Hematopoietic multipotent progenitor cell treated with erythropoietin and hydrocortisone succinate and interleukin-3 and kit ligand, for 4 days (in vitro differentiated cells): Measurements from ENCODE around the gene MRC1.
A peak's percentile ranks its signal among the peaks of the same experiment; 100 is the strongest.

Source experiments
- DNase-seq: peaks from one replicate; pipeline ENCODE4 v3.0.0-alpha.2; 2015

Gene MRC1

DNA sequence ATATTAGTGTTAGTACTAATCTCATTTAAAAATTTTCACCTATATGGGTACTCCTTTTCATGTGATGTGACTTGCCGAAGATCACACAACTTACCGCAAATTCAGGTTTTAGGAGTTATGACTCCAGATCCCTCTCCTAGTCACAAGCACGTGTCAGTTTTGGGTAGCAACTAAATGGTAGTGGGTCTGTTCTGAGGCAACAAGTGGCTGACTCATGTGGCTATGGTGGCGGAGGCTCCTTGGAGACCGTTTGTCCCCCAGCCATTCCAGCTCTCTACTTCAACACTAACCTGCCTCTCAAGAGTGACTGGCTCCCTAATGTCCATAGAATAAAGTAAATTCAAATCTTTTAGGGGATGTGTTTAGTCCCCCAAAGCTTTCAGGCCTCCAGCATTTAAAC lies 39.5 kb downstream of the MRC1 start:
- no peak for DNase-seq

DNA sequence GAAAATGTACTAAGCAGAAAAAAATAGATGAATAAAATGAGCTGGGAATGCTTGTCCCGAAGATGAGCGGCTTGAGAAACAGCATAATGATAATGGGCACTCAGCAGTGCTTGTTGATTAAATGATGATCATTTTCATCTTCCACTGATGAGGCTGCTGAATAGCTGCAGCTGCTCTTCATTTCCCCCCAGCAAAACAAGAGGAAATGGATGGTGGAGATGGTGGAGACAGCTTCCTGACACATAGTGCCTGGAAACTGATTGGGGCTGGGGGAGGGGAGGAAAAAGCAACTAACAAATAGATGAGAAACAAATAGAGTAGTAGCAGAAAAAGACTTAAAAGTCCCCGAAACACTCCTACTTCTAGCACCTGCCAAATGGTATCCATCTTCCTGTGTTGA lies 41.4 kb downstream of the MRC1 start:
- DNase-seq, result peak; percentile 32

DNA sequence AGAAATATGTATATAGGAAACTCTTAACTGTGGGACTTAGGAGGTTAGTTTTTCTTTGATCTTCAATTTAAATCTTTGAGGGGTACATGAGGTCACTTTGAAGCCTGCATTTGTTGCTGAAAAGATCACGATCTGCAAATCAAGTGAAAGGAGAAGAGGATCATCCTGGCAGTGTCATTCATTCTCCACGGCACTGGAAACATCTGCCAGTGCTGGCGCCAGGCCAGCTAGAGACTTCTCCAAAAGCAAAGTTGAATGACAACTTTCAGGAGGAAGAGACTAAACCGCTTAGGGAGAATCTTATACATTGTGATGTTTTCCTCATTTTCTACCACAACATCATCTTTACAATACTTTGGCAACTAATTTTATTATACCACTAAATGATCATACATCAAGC lies 42.5 kb downstream of the MRC1 start:
- peak; percentile 78 for DNase-seq

- no peak for DNase-seq
Observed at GRCh38 chr10:17854044-17854652, 45.0 kb downstream of the MRC1 start.

DNA sequence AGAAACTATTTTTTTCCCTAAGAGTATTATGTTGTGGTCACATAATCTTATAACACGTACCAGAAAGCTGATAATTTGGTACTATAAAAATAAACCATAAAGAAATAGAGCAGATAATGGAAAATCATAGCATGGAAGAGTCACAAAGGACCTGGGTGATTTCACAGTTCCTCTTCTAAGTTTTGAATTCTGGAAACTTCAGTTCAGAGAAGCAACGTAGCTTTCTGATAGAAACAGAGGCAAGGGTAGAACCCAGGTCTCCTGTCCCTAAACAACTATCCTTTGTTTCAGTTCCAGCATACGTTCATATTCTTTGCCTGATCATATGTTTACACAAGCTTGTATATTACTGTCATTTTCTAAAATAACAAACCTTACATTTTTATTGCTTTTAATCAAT lies 47.9 kb downstream of the MRC1 start:
- DNase-seq, result no peak

GRCh38 chr10:17859492-17860156 lies 50.5 kb downstream of the MRC1 start:
- DNase-seq, result no peak

DNA sequence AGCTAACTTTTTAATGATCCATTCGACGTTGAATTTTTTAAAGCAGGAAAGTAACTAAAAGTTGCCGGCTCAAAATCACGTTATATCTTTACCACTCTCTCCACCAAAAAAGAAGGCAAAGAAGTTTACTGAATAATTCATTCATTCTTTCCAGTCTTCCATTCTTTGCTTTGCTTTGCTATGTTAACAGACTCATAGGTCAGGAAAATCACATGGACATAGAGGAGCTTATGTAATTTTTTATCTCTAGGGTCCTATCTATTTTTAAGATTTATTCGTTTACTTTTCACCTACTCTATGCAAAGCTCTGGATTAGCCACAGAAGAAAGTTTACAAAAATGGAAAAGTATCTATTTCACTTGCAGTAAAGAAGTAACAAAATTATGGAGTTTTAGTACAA lies 52.6 kb downstream of the MRC1 start:
- no peak for DNase-seq

DNA sequence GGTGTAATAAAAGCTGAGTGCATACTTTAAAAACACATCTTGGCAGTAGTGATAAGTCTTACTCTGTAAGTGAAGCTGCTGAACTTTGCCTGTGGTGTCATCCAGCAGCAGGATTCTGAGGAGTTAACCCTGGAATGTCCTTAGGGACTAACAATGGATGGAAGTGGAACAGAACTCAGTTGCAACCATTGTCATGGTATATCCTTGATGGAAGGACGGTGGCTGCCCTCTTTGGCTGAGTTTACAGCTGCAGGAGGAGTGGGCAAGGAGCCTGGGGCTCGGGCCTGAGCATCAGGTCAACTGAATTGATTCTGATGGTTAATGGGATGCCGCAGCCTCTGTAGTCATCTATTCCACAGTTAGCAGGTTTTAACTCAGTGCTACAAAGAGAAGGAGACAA lies 56.2 kb downstream of the MRC1 start:
- DNase-seq, result no peak

DNA sequence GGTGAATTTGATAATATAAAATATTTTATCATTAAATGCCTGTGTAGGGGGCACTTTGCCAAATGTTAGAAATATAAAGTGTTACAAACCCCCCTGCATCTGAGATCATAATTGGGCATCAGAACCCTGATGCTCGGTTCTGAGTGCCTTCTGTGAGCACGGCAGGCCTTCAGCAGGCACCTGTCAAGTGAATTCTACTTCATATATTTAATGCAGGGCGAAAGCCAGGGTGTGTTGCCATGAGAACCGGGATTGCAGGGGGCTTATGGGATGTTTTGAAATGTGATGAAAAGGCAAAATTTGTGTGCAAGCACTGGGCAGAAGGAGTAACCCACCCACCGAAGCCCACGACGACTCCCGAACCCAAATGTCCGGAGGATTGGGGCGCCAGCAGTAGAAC lies 57.2 kb downstream of the MRC1 start:
- no peak for DNase-seq

DNA sequence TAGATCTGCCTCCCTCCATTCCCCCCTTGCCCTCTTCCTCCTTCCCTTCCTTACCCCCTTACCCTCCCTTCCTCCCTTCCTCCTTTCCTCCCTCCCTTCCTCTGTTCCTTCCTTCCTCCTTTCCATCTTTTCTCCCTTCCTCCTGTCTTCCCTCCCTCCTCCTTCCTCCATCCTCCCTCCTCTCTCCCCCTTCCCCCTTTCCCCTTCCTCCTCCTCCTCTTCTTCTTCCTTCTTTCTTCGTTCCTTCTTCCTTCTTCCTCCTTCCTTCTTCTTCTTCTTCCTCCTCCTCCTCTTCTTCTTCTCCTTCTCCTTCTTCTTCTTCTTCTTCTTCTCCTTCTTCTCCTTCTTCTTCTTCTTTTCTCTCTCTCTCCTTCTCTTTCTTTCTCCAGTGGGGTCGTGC lies 57.9 kb downstream of the MRC1 start:
- no peak for DNase-seq

- DNase-seq, result no peak
Observed at GRCh38 chr10:17871036-17871435, 61.9 kb downstream of the MRC1 start.

GRCh38 chr10:17872191-17873091 lies 63.3 kb downstream of the MRC1 start:
- DNase-seq, result peak; percentile 58

GRCh38 chr10:17873946-17874345 lies 64.8 kb downstream of the MRC1 start:
- no peak for DNase-seq

DNA sequence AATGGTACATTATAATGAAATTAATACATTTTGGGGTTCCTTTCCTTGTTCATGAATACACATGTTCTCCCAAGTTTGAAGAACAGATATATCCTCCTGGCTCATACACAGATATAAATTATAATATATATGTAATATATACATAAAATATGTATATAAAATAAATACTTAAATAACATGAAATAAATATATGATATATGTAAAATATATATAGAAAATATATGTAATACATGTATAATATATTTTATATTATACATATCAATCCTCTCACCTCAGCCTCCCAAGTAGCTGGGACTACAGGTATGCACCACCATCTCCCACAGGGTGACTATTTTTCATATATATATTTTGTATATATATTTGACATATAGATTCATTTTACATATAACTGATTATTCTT lies 68.0 kb downstream of the MRC1 start:
- DNase-seq, result no peak

DNA sequence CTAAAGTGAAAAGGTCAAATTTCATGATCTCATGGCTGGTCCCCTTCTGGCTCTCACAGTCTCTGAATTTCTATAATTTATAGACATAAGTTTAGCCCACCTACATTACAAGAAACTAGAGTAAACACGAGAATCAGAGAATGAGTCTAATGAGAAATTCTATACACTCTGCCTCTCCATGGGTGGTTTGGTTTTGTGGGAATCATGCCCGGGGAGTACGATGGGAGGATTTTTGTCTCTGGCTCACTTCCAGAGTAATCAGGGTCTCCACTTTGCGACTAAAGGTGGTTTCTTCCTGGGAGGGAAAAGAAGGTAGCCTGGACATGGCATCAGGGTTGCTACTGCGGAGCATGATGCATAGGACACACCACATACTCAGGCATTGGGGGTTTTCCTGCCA lies 69.7 kb downstream of the MRC1 start:
- no peak for DNase-seq

DNA sequence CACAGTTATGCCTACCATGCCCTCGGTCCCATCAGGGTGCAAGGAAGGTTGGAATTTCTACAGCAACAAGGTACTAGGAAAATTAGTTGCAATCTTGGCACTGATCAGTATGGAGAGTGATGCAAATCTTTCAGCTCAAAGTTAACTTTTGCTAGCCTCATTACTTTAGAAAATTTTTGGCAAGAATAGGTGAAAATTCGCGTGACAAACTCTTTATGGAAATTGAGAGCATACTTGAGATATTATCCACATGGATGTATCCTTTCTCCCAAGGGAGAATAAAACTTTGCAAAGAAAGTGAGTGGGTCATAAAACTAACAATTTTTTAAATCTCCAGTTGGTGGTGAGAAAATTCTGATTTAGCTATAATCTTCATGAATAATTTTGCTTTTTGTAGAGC lies 71.5 kb downstream of the MRC1 start:
- DNase-seq, result no peak

DNA sequence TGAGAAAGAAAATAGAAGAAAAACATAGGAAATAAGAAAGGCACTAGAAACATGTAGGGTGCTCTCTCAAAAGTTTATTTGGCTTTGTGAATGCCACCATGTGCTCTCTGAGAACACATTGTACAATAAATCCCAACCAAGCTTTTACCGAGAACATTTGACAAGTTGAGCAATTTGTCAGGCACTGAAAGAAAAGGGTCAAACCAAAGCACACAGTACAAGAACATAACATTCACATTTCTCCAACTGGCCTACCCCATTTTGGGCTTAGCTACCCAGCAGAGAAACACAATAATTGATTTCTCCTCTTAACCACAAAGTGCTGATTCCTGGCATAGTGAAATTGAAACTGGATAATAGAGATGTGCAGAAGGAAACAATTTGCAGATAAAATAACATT lies 73.4 kb downstream of the MRC1 start:
- no peak for DNase-seq

DNA sequence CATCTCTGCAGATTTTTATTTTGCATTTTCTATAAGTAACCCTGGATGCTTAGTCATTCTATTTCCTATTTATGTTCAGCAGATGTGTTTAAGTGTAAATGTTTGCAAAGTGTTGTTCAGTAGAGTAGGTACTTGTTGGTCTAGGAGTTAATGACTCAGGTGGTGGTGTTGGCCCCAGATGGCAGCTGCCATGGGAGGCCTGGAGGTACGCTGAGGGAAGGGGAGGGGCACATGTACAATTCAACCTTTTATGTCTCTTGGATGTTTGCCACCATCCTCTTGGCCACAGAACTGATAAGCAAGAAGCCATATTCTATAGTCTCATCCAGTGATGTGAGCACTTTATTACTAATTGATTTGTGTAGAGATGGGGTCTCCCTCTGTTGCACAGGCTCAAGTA lies 74.5 kb downstream of the MRC1 start:
- DNase-seq, result peak; percentile 10

DNA sequence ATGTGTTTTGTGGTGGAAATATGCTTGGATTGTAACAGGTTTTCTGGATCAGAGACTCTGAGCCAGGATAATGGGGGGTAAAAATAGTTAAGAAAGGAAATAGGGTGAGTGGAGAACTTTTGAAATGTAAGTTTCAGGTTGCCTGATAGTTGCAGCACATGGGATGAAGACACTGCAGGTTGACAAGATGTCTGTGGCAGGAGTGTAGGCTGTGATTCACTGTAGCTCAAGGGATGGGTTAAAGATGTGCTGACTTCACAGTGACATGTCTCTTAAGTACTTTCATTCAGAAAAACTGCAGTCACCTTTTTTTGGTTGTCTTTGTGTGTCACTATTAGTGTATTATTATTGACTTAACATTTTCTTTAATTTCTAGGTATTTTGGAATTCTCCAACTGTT lies 79.0 kb downstream of the MRC1 start:
- DNase-seq, result no peak

DNA sequence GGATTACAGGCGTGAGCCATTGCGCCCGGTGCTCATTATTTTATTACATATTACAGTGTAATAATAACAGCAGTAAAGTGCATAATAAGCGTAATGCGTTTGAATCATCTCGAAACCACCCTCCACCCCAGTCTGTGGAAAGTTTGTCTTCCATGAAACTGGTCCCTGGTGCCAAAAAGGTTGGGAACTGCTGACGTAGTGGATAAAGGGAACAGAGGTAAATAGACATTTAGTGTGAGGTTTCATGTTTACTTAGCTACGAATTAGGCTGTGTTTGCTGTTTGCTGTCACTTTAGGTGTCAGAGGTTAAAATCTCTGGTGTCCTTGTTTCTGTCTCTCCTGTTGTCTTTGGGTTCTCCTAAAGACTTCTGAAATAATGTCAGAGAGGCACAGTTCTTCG lies 82.3 kb downstream of the MRC1 start:
- no peak for DNase-seq

- no peak for DNase-seq
Observed at GRCh38 chr10:17904564-17904963, 95.4 kb downstream of the MRC1 start.

- DNase-seq, result no peak
Observed at GRCh38 chr10:17905491-17905890, 96.3 kb downstream of the MRC1 start.

GRCh38 chr10:17906002-17906401 lies 96.9 kb downstream of the MRC1 start:
- no peak for DNase-seq

DNA sequence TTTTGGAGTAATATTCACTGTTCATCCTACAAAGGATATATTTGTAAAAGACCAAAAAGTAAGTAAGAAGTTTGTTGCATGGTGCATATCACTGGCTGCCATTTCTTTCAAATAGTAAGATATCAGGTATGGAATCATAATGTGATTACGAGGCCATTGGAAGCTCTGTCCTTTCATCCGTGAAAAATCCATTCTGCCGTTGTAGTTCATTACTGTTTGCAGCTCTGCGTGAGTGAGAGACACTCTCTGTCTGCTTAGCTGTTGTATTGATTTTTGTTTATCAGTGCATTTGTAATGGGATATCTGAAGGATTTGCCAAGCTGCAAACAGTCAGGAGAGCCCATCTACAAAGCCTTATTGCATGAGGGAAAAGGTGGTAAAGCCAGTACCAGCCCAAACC lies 98.5 kb downstream of the MRC1 start:
- no peak for DNase-seq
